HepG2 (cell line): ENCODE results near the gene RPL3. TPM values are rescaled to one million over a fixed set of nuclear protein-coding genes. Genes with fewer than 3 reads are reported as not detected.

Experiments used
- AGO1 ChIP-seq: fragments of 200-400 bp; formaldehyde crosslinking; IDR thresholded peaks from 2 replicates; pipeline ENCODE4 v1.6.1; 2017; ENCODE audit warnings: mild to moderate bottlenecking, low read depth, low read length, moderate library complexity; ENCODE audit not compliant: poor library complexity, severe bottlenecking
- ATRX ChIP-seq: sonication (generic); formaldehyde crosslinking; IDR thresholded peaks from 2 replicates; pipeline ENCODE4 v1.4.0; 2020; ENCODE audit warnings: missing genetic modification reagents, borderline replicate concordance
- GRHL1 ChIP-seq: sonication (generic); formaldehyde crosslinking; conservative IDR thresholded peaks from 2 replicates; pipeline ENCODE4 v1.8.0; 2022; ENCODE audit warnings: missing genetic modification reagents
- JARID2 ChIP-seq: sonication (generic); formaldehyde crosslinking; IDR thresholded peaks from 2 replicates; pipeline ENCODE4 v1.8.1; 2023; ENCODE audit warnings: missing genetic modification reagents, inconsistent platforms; ENCODE audit not compliant: insufficient replicate concordance
- NFE2 ChIP-seq: sonication (generic); formaldehyde crosslinking; IDR thresholded peaks from 2 replicates; pipeline ENCODE4 v1.4.0; 2020; ENCODE audit warnings: missing genetic modification reagents
- RXRB ChIP-seq: IDR thresholded peaks from 2 replicates; pipeline ENCODE4 v1.6.1; 2016; ENCODE audit warnings: borderline replicate concordance, missing genetic modification reagents, missing compliant biosample characterization
- U2AF2 ChIP-seq: fragments of 200-400 bp; formaldehyde crosslinking; IDR thresholded peaks from 2 replicates; pipeline ENCODE4 v1.6.1; 2017; ENCODE audit warnings: low read depth, mild to moderate bottlenecking, low read length
- ZBTB20 ChIP-seq: sonication (generic); formaldehyde crosslinking; IDR thresholded peaks from 2 replicates; pipeline ENCODE4 v1.8.1; 2023; ENCODE audit warnings: missing genetic modification reagents, low read depth, mild to moderate bottlenecking, borderline replicate concordance
- ZNF232 ChIP-seq: sonication (generic); formaldehyde crosslinking; IDR thresholded peaks from 2 replicates; pipeline ENCODE4 v1.4.0; 2020; ENCODE audit warnings: missing genetic modification reagents, borderline replicate concordance
- ZNF687 ChIP-seq: sonication (generic); formaldehyde crosslinking; IDR thresholded peaks from 2 replicates; pipeline ENCODE4 v1.5.1; 2020; ENCODE audit warnings: mild to moderate bottlenecking, missing genetic modification reagents, moderate library complexity
- polyA plus RNA-seq, 8 experiments: library from polyadenylated mRNA; depleted of rRNA in 3 of 8; stranded (reverse) in 7 of 8; unstranded in 1 of 8; fragments of >200 nt; fragmentation: Illumina TruSeq in 4 of 8; extraction: Trizol in 4 of 8; gene quantifications; 2 replicates each; pipeline versions ENCODE4 v1.2.1 to v1.2.3, GENCODE V29; 2011 to 2016; ENCODE audit warnings: low read depth in 4 of 8, missing spikeins in 1 of 8, mixed read lengths in 1 of 8; ENCODE audit not compliant: insufficient read depth in 1 of 8
- total RNA-seq, 5 experiments: library from RNA; depleted of rRNA; stranded (reverse); fragments of >200 nt; fragmentation: Illumina TruSeq; extraction: Trizol; gene quantifications; 2 replicates each; pipeline ENCODE4 v1.2.3, GENCODE V29; 2016; ENCODE audit warnings: low read depth in 1 of 5
- TF ChIP-seq, protein P1 (sequence below), 2 experiments: sonication (generic) in 1 of 2; formaldehyde crosslinking in 1 of 2; IDR thresholded peaks; 2 replicates each; pipeline versions ENCODE4 v1.6.1 to v1.9.0; 2014 to 2022; ENCODE audit warnings: antibody characterized with exemption in 1 of 2, borderline replicate concordance in 1 of 2, inconsistent platforms in 1 of 2, low read depth in 1 of 2, missing genetic modification reagents in 1 of 2
- TF ChIP-seq, protein P2 (sequence below): sonication (generic); formaldehyde crosslinking; IDR thresholded peaks from 2 replicates; pipeline ENCODE4 v1.5.0; 2020; ENCODE audit warnings: missing genetic modification reagents, mild to moderate bottlenecking, borderline replicate concordance
- TF ChIP-seq, protein P3 (sequence below): sonication (generic); formaldehyde crosslinking; conservative IDR thresholded peaks from 2 replicates; pipeline ENCODE4 v1.4.0; 2020; ENCODE audit warnings: missing genetic modification reagents

Gene RPL3
- total and polyA plus RNA-seq, 2 of the 13 experiments (the other 11 are each of a cell fraction or from before 2014, with no cell fraction given), result 1,051 to 3,279 TPM

DNA sequence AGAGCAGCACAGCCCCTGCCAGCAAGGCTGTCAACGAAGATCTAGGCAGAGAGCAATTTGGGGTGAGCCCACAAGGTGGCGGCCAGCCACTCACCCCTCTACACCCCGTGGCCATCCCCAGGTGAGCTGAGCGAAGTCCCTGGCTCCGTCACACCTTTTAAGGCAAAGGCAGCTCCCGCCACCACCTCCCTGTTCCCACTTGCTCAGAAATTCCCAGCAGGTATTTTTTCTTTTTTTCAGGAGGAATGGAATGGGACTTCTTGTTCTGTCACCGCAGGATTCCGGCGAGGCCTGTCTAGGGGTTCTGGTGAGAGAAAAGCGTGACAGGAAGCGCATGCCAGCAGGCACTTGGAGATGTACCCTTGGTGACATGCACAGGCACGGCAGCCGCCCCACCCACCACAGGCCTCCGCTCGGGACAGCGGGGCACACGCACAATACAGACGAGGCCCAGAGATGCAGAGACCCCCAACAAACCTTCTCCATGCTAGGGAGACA, 10.0 kb downstream of the RPL3 start (continued):
- TF ChIP-seq, protein P1, sequence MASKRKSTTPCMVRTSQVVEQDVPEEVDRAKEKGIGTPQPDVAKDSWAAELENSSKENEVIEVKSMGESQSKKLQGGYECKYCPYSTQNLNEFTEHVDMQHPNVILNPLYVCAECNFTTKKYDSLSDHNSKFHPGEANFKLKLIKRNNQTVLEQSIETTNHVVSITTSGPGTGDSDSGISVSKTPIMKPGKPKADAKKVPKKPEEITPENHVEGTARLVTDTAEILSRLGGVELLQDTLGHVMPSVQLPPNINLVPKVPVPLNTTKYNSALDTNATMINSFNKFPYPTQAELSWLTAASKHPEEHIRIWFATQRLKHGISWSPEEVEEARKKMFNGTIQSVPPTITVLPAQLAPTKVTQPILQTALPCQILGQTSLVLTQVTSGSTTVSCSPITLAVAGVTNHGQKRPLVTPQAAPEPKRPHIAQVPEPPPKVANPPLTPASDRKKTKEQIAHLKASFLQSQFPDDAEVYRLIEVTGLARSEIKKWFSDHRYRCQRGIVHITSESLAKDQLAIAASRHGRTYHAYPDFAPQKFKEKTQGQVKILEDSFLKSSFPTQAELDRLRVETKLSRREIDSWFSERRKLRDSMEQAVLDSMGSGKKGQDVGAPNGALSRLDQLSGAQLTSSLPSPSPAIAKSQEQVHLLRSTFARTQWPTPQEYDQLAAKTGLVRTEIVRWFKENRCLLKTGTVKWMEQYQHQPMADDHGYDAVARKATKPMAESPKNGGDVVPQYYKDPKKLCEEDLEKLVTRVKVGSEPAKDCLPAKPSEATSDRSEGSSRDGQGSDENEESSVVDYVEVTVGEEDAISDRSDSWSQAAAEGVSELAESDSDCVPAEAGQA (IDR thresholded peaks at IDR 0.05; ENCODE audit: low read depth), result no peak
- TF ChIP-seq, protein P1 (CRISPR knock-in tag; IDR thresholded peaks at IDR 0.05; ENCODE audit: borderline replicate concordance), result no peak
- TF ChIP-seq, protein P2, sequence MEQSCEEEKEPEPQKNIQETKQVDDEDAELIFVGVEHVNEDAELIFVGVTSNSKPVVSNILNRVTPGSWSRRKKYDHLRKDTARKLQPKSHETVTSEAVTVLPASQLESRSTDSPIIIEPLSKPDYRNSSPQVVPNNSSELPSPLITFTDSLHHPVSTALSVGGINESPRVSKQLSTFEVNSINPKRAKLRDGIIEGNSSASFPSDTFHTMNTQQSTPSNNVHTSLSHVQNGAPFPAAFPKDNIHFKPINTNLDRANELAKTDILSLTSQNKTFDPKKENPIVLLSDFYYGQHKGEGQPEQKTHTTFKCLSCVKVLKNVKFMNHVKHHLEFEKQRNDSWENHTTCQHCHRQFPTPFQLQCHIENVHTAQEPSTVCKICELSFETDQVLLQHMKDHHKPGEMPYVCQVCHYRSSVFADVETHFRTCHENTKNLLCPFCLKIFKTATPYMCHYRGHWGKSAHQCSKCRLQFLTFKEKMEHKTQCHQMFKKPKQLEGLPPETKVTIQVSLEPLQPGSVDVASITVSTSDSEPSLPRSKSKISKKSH (CRISPR knock-in tag), result 0 out of 2 replicates have a peak, but pooled peaks have one; percentile 50
- TF ChIP-seq ZNF687 (CRISPR knock-in tag) (peak; percentile 62), RXRB (CRISPR knock-in tag) (no peak), AGO1 (no peak), JARID2 (peak; percentile 20), NFE2 (CRISPR knock-in tag) (no peak), U2AF2 (no peak), GRHL1 (CRISPR knock-in tag) (no peak), ATRX (no peak), ZBTB20 (CRISPR knock-in tag) (no peak), ZNF232 (CRISPR knock-in tag) (0 out of 2 replicates have a peak, but pooled peaks have one; percentile 1)
- TF ChIP-seq, protein P3, sequence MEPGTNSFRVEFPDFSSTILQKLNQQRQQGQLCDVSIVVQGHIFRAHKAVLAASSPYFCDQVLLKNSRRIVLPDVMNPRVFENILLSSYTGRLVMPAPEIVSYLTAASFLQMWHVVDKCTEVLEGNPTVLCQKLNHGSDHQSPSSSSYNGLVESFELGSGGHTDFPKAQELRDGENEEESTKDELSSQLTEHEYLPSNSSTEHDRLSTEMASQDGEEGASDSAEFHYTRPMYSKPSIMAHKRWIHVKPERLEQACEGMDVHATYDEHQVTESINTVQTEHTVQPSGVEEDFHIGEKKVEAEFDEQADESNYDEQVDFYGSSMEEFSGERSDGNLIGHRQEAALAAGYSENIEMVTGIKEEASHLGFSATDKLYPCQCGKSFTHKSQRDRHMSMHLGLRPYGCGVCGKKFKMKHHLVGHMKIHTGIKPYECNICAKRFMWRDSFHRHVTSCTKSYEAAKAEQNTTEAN (CRISPR knock-in tag), result no peak
